ENCODE measurements around the gene LIN7A.

The LIN7A gene

GRCh38 chr12:80777587-80777986 lies 160.1 kb downstream of the LIN7A start:
- in situ Hi-C loops (cut with MboI; ENCODE audit: low pct_unique_long_range_greater_than_20kb, low sequenced_read_pairs) = no loop called here
- DNase-seq = peak; percentile 21

DNA sequence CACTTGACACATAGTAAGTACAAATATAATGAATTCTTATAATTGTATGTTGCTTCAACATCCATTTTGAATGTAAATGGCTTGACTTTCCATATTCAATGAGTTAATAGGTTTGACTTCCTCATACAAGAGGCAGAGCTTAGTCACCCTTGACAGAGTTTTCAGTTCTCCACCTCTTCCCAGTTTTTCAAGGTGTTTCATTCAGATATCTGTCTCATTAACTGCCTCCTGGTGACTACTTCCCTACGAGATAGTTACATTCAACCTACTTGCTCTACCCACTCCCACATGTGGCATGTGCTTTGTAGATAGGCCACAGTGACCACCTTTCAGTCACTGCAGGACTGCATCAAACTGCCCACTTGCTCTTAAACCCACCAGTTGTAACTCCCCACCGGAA lies 161.0 kb downstream of the LIN7A start:
- in situ Hi-C loops (cut with MboI; ENCODE audit: low pct_unique_long_range_greater_than_20kb, low sequenced_read_pairs) = no loop called here
- DNase-seq = peak; percentile 82

- no peak for DNase-seq
- in situ Hi-C loops (cut with MboI; ENCODE audit: low pct_unique_long_range_greater_than_20kb, low sequenced_read_pairs) = no loop called here
Measured at GRCh38 chr12:80770958-80771357, 166.8 kb downstream of the LIN7A start.

DNA sequence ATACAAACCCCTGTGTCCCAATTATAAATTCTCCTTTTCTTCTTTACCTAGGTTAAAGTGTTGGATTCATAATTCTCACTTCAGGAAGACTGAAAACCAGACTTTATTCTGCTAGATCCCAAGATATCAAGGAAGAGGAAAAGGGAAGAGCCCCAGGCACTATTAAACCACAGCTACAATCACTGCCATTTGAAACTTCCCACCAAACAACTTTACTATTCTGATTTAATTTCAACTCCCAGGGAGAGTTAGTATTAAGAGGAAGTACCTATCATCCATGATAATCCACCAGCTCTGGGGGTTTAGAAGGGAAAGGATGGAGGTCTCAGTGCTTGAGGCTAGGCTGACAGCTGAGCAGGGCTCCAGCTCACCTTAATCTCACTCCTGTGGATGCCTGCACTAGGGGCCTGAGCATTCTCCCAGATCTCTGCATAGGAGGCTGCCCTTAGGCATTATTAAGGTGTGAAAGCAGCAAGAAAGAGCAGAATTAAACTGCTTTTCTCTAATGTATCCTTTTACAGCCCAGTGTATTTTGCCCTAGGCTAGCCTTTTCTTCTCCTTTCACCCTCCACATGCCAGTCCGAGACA lies 168.1 kb downstream of the LIN7A start:
- peak; percentile 5 for DNase-seq
- in situ Hi-C loops (cut with MboI; ENCODE audit: low pct_unique_long_range_greater_than_20kb, low sequenced_read_pairs) = no loop called here

- DNase-seq = no peak
- in situ Hi-C loops (cut with MboI; ENCODE audit: low pct_unique_long_range_greater_than_20kb, low sequenced_read_pairs) = no loop called here
Measured at GRCh38 chr12:80766897-80767296, 170.8 kb downstream of the LIN7A start.

GRCh38 chr12:80766210-80766609 lies 171.5 kb downstream of the LIN7A start:
- in situ Hi-C loops (cut with MboI; ENCODE audit: low pct_unique_long_range_greater_than_20kb, low sequenced_read_pairs) = no loop called here
- no peak for DNase-seq

DNA sequence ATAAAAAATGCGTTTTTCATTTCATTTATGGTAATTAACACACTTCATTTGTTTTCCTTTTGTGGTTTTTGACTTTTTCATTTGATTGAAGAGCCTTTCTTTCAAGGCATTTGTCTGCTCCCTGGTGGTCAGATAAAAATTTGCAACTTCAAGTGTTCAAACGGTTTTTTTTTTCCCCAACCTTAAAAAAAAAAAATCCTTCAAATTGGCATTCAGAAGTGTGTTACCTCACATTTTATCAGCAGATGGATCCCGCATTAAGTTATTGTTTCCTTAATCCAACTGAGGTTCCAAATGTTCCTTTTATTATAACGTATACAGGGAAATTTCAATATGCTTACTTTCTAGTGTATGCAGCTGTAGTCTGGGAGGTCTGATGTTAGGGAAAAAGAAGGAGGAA lies 173.9 kb downstream of the LIN7A start:
- DNase-seq = peak; percentile 69
- in situ Hi-C loops (cut with MboI; ENCODE audit: low pct_unique_long_range_greater_than_20kb, low sequenced_read_pairs) = no loop called here

GRCh38 chr12:80761838-80762237 lies 175.9 kb downstream of the LIN7A start:
- in situ Hi-C loops (cut with MboI; ENCODE audit: low pct_unique_long_range_greater_than_20kb, low sequenced_read_pairs) = no loop called here

DNA sequence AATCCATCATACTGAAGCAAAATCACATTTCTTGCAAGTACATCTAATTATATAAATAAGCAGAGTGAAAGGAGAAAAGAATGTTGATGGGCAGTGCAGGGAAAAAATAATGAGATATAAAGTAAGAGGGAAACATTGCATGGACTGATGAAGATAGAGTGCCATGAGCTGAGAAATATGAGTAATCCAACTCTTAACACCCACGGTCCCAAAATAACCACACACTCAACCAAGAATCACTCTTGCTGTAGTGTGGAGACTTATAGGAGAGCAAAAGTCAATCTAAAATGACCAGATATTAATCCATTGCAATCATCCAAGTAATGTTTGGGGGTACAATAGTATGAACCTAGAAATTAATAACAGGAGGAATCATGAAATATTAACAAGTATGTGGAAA lies 180.9 kb downstream of the LIN7A start:
- DNase-seq = no peak
- in situ Hi-C loops (cut with MboI; ENCODE audit: low pct_unique_long_range_greater_than_20kb, low sequenced_read_pairs) = no loop called here

More at GRCh38 chr12:80761838-80762237, 175.9 kb downstream of the LIN7A start:
- no peak for DNase-seq

- no peak for DNase-seq
- in situ Hi-C loops (cut with MboI; ENCODE audit: low pct_unique_long_range_greater_than_20kb, low sequenced_read_pairs) = no loop called here
Measured at GRCh38 chr12:80754274-80754673, 183.5 kb downstream of the LIN7A start.

- no peak for DNase-seq
- in situ Hi-C loops (cut with MboI; ENCODE audit: low pct_unique_long_range_greater_than_20kb, low sequenced_read_pairs) = no loop called here
Measured at GRCh38 chr12:80752464-80752863, 185.3 kb downstream of the LIN7A start.

- DNase-seq = no peak
- in situ Hi-C loops (cut with MboI; ENCODE audit: low pct_unique_long_range_greater_than_20kb, low sequenced_read_pairs) = no loop called here
Measured at GRCh38 chr12:80749456-80749855, 188.3 kb downstream of the LIN7A start.

DNA sequence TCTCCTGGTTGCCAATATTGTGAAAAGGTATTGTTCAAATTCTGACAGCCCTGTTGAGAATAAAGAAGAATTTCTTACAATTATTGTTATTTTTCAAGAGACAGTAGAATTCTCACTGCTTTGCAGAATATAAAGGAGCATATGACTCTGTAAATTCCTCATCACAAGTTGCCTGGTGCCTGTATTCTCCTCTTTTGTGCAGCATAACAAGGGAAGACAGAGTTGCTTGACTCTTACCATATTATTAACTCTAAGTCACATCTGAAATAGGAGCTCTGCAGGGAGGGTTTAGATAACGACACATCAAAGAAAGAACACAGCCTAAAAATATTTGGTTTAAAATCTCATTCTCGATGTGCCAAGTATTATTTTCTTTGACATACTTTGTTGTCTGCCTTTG lies 189.9 kb downstream of the LIN7A start:
- in situ Hi-C loops (cut with MboI; ENCODE audit: low pct_unique_long_range_greater_than_20kb, low sequenced_read_pairs) = no loop called here
- no peak for DNase-seq

DNA sequence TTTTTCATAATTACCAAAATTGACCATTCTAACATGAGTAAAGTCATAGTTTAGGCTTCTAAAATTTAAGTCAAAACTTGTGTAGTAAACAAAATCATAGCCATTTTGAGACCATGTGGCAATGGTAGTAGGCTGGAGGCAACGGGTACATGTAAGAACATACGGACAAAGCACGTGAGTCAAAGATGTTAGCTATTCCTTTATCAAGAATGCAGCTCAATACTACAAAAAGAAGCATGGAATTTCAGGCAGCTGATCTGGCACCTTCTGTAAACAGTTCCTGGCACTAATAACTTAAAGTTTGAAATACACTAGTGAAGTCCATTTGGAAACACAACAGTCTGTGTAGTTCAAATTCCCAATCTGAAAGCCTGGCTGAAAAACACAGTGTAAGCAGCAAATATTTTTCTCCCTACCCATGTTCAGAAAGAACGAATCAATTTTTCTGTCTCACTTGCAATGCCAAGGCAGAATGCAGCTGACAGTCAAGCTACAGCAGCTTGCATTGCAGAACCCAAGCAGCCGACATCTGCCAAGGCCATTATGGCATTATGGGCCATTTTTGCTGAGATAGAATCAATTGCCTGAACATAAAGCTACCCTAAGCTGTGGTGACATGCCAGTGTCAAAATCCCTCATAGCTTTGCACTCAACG lies 191.8 kb downstream of the LIN7A start:
- in situ Hi-C loops (cut with MboI; ENCODE audit: low pct_unique_long_range_greater_than_20kb, low sequenced_read_pairs) = no loop called here

More for the DNA sequence above, 191.8 kb downstream of the LIN7A start:
- DNase-seq = no peak

All from KBM-7 (cell line).